Kidney epithelial cell (primary cell): ENCODE results near the gene SYT1. TPM values are rescaled to one million over a fixed set of nuclear protein-coding genes. Genes with fewer than 3 reads are reported as not detected.
"Not testable (repeated sequence)": the region's sequence is repeated elsewhere in the genome, so short reads cannot be mapped to it uniquely, and the experiment has no call there.

Experiments
- DNase-seq: peaks from one replicate; pipeline ENCODE4 v3.0.0-alpha.2; 2010; ENCODE audit warnings: low read depth
- H3K27me3 ChIP-seq: 2 replicates; pipeline ENCODE4 v1.6.0; 2011; ENCODE audit warnings: low read length; ENCODE audit not compliant: control insufficient read depth, insufficient read depth
- H3K36me3 ChIP-seq: 2 replicates; pipeline ENCODE4 v1.5.1; 2011; ENCODE audit warnings: low read length; ENCODE audit not compliant: control insufficient read depth, insufficient read depth
- H3K4me3 ChIP-seq: 2 replicates; pipeline ENCODE4 v1.5.1; 2011; ENCODE audit warnings: low read depth, mild to moderate bottlenecking, control low read depth, low read length
- CTCF ChIP-seq: IDR thresholded peaks from 2 replicates; pipeline ENCODE4 v1.5.1; 2011; ENCODE audit warnings: mild to moderate bottlenecking, moderate library complexity, low read length, control low read depth, inconsistent platforms; ENCODE audit not compliant: insufficient read depth, poor library complexity, severe bottlenecking
- total RNA-seq: library from RNA; depleted of rRNA; stranded (reverse); fragments of >200 nt; gene quantifications from 2 replicates; pipeline ENCODE4 v1.2.3, GENCODE V29; 2015

Gene SYT1
- total RNA-seq: 7.4 and 8.8 TPM in 2 replicates

DNA sequence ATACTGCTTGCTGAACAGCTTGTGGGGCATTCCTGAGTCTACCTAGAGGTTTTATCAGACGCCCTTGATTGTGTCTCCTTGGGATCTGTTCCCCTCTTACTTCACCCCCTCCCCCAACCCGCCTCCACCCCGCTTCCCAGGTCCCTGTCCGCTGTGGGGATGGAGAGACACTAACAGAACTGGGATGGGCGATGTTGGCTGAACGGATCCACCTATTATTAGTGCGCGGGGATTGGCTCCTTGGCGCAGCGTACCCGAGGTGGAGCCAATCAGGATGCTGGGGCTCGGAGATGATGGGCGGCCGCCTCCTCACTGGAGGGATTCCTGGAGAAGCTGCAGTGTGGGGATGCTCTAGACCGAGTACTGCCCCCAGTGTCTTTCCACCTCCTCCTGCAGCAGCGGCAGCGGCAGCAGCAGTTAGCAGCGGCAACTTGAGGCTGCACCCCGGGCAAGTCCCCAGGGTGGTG, at the start of gene SYT1:
Gene SYT1 (plus strand): TSS at position 372 of the 467 bp plus-strand sequence.
- TF ChIP-seq CTCF: no peak
- Histone ChIP-seq H3K36me3 (no peaks in the 10 kb centered on the region), H3K27me3 (no peaks in the 10 kb centered on the region), H3K4me3 (peak within 1 kb of the TSS; percentile 60)
- DNase-seq: no peak

DNA sequence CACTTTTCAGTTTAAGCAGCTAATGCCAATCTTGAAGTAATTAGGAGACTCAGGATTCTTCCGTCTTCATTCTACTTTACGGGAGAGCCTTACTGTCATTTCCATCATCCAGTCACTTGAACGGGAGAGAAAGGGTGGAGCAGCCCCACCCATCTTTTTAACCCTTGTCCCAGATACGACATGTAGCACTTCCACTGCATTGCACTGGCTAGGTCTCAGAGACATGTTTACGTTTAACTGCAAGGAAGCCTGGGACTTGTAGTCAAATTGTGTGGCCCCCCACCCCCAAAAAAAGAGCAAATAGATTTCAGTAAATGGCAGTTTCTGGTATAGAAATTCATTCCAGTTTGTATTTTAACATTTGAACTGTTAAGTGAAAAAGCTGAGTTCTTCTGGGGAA, 46.1 kb upstream of the SYT1 start:
- TF ChIP-seq CTCF: no peak
- Histone ChIP-seq H3K36me3 (no peaks in the 10 kb centered on the region), H3K4me3 (no peak overlapping the region), H3K27me3 (no peaks in the 10 kb centered on the region)
- no peak for DNase-seq

GRCh38 chr12:78820946-78821345, 43.6 kb upstream of the SYT1 start:
- Histone ChIP-seq H3K4me3 (no peak overlapping the region), H3K36me3 (no peaks in the 10 kb centered on the region), H3K27me3 (no peaks in the 10 kb centered on the region)
- no peak for TF ChIP-seq CTCF
- no peak for DNase-seq

DNA sequence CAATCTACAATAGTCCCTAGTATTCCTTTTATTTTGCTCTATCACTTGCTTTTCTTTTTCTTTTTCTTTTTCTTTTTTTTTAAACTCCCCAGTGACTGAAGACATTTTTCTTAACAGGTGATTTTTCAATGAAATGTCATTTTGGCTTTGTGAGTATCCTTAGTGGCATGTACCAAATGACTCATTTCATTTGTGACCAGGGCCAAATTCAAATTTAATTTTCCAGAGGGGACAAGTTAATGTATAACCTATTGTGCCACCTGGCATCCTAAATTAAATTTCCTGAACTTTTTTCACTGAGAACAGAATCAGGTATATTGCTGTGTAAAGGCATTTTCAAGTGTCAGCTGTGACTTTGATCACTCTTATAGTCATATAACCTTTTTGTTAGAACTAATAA, 39.7 kb upstream of the SYT1 start:
- Histone ChIP-seq H3K27me3 (no peaks in the 10 kb centered on the region), H3K4me3 (no peak overlapping the region), H3K36me3 (no peaks in the 10 kb centered on the region)
- no peak for TF ChIP-seq CTCF
- no peak for DNase-seq

DNA sequence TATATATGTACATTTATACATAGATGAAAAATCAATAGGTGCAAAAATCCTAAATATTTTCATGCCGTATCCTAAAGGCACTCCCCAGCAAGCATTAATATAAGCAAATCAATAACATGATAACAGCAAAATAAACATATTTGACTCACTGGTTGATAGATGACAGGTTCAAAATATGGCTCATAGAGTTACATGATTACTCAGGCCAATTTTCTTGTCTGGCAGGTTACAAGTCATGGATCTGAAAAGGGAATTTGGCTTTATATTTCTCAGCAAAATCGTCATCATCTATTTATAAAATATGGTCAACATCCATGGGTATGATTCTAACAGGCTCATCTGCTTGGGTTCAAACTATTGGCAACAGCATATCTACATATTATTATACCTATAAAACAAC, 34.9 kb upstream of the SYT1 start:
- Histone ChIP-seq H3K36me3 (no peaks in the 10 kb centered on the region), H3K27me3 (no peaks in the 10 kb centered on the region), H3K4me3 (no peak overlapping the region)
- no peak for TF ChIP-seq CTCF
- DNase-seq: no peak

GRCh38 chr12:78835493-78835892, 29.1 kb upstream of the SYT1 start:
- DNase-seq: no peak
- H3K27me3 ChIP-seq: no peaks in the 10 kb centered on the region
- no peak for TF ChIP-seq CTCF
- no peak overlapping the region for H3K4me3 ChIP-seq
- no peaks in the 10 kb centered on the region for H3K36me3 ChIP-seq

GRCh38 chr12:78840518-78841019, 24.0 kb upstream of the SYT1 start:
- DNase-seq, H3K36me3 ChIP-seq, H3K4me3 ChIP-seq, H3K27me3 ChIP-seq: not testable (repeated sequence)
